Stimulated activated CD8-positive, alpha-beta memory T cell treated with anti-CD3 and anti-CD28 coated beads, Interleukin-15, amount 100 ng/mL, for 24 hours (primary cell): ENCODE data around the gene NDUFS5.
"Not testable (repeated sequence)": the region's sequence is repeated elsewhere in the genome, so short reads cannot be mapped to it uniquely, and the experiment has no call there.

Source experiments
- DNase-seq: peaks from one replicate; pipeline ENCODE4 v3.0.0-alpha.2; 2020; ENCODE audit warnings: low read depth

The NDUFS5 gene

DNA sequence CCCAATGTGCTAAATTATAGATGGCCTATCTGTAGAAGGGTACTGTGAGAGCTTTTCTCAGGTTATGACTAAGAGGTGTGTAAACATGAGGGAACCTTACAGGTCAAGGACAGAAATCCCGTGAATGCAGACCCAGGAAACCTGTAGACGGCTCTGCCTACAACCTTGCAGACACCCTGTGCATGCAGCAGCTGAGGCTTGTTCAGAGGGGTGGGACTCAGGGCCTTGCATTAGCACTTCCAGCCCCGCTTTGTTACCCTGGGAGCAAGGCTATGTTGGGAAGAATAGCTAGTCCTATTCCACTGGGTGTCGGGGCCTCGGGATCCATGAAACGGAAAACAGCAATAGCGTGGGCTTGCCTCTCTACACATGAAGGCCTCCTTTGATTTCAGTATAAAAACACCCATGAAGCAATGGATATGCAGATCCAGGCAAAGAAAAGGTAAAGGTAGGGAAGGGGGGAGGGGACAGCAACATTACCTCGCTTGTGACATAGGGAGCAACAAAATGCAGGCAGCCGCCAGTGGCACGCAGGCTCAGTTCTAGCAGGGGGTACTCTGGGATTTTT, 9.5 kb upstream of the NDUFS5 start:
- no peak for DNase-seq

DNA sequence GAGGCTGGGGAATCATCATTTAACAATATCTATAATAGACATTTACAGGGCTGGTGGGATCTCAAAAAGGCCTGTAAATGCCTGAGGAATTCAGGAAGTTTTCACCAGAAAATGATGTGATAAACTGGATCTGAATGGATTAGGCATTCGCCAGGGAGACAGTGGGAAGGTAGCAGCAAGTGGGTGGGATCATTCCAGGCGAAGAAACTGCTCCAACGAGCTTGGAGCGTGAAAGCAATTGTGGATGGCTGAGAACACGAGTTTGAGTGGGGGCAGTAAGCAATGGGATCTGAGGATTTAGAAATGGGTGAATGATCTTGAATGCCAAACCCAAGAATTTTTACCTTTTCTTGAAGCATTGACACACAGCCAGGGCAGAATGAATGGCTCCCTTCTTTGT, 8.9 kb upstream of the NDUFS5 start:
- no peak for DNase-seq

DNA sequence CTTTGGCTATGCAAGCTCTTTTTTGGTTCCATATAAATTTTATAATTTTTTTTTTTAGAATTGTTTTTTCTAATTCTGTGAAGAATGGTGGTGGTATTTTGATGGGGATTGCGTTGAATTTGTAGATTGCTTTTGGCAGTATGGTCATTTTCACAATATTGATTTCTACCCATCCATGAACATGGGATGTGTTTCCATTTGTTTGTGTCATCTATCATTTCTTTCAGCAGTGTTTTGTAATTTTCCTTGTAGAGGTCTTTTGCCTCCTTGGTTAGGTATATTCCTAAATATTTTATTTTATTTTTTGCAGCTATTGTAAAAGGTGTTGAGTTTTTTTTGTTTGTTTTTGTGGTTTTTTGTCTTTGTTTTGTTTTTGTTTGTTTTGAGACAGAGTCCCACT, 5.7 kb upstream of the NDUFS5 start:
- not testable (repeated sequence) for DNase-seq

DNA sequence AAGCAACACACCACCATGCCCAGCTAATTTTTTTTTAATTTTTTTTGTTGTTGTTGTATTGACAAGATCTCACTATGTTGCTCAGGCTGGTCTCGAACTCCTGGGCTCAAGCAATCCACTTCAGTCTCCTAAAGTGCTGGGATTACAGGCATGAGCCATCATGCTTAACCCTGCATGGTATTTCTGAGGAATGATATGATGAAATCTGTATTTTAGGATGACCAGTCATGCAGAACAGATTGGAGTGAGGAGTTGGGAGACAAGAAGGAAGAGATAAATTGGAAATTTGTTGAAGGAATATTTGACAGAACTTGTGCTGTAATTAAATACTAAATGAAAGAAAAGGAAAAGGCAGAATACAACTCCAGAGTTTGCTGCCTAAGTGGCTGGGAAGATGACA, 4.7 kb upstream of the NDUFS5 start:
- DNase-seq, result no peak

DNA sequence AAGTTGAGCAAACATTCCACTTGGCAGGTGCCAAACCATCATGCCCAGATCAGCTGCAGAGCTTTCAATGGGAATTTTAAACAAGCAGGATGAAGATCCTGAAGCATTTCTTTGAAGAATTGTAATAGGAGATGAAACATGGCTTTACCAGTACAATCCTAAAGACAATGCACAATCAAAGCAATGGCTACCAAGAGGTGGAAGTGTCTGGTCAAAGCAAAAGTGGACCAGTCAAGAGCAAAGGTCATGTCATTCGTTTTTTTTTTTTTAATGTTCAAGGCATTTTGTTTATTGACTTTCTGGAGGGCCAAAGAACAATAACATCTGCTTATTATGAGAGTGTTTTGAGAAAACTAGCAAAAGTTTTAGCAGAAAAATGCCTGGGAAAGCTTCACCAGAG, 3.0 kb upstream of the NDUFS5 start:
- DNase-seq, result no peak

DNA sequence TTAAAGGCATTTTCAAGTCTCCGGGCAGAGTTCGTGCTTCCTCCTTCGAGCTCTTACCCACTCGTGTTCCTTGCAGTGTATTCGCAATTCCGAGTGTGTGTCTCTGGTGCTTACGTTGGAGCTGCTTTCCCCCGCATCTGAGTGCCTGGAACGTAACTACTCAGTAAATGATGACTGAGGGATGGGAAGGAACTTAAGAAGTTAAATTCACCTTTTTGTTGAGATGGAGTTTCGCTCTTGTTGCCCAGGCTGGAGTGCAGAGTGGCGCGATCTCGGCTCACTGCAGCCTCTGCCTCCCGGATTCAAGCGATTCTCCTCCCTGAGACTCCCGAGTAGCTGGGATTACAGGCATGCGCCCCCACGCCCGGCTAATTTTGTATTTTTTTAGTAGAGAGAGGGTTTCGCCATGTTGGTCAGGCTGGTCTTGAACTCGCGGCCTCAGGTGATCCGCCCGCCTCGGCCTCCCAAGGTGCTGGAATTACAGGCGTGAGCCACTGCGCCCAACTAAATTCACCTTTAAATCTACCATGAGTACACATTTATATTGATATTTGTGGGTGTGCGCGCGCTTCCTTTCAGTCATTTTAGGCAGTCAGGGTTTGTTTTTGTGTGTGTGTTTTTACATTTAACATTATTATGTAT, 837 bp downstream of the NDUFS5 start:
- DNase-seq, result no peak

DNA sequence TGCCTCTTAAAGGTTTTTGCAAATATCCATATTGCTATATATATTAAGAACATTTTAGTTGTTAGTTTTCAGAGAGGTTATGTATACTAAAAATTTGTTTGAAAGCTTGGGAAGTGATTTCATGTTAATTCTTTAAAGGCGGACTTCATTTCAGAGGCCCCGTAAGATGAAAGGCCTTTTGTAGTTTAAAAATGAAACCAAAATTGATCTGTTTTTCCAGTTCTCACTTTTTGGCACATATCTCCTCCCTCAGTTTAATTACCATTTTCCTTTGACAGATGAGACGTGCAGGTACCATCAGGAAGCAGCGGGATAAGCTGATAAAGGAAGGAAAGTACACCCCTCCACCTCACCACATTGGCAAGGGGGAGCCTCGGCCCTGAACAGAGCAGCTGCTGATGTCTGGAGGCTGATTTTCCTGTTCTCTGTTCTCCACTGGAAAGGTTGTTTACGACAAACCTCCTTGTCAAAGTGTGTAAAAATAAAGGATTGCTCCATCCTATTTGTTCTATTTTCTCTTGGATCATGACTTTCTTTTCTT, 8.0 kb downstream of the NDUFS5 start:
- DNase-seq, result no peak

DNA sequence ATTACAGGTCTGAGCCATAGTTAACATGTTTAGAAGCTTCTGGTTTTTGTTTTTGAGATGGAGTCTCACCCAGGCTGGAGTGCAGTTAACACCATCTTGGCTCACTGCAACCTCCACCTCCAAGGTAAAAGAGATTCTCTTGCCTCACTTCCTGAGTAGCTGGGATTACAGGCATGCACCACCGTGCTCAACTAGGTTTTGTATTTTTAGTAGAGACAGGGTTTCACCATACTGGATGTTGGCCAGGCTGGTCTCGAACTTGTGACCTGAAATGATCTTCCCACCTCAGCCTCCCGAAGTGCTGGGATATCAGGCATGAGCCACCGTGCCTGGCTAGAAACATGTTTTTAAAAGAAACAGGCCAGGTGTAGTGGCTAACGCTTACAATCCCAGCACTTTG, 10.5 kb downstream of the NDUFS5 start:
- DNase-seq, result no peak

DNA sequence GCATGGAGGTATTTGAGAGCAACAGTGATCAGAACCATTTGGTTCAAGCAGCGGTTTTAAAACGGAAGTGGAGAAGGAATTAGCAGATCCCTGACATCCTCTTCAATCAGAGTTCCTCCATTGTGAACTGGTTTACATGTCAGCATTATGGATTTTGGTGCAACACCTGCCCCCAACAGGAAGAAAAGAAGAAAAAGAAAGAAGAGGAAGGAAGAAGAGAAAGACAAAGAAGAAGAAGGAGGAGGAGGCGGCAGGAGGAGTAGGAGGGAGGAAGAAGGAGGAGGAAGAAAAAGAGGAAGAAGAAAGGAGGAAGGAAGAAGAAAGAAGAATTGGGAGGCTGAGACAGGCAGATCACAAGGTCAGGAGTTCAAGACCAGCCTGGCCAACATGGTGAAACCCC, 17.4 kb downstream of the NDUFS5 start:
- no peak for DNase-seq

DNA sequence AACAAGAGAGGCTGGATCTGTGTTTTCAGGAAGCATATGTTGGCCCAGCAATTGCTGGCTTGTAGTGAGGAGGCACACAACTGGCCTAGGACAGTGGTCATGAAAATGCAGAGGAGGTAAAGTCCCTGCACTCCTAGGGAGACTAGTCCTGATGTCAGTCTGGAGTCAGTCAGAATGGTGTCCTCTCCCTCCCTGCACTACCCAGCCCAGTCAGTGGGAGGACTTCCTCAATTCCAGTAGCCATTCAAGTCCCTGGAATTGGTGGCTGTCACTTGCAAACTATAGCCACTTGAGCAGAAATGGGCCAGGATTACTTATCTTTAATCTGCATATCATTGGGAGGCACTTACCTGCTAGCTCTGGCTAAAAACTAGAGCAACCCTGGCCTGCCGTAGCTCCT, 18.6 kb downstream of the NDUFS5 start:
- DNase-seq, result no peak

DNA sequence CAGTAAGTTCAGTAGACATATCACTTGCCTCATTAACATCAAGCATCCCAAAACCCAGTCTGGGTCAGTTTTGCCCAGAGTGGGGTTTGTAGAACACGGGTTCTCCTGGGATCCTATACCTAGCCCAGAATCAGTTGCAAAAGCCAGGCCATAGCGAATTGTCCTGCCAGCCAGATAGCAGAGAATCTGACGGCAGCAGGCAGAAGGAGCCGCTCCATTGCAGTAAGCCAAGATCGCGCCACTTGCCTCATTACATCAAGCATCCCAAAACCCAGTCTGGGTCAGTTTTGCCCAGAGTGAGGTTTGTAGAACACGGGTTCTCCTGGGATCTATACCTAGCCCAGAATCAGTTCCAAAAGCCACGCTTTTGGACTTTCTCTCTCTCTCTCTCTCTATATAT, 19.1 kb downstream of the NDUFS5 start:
- no peak for DNase-seq

DNA sequence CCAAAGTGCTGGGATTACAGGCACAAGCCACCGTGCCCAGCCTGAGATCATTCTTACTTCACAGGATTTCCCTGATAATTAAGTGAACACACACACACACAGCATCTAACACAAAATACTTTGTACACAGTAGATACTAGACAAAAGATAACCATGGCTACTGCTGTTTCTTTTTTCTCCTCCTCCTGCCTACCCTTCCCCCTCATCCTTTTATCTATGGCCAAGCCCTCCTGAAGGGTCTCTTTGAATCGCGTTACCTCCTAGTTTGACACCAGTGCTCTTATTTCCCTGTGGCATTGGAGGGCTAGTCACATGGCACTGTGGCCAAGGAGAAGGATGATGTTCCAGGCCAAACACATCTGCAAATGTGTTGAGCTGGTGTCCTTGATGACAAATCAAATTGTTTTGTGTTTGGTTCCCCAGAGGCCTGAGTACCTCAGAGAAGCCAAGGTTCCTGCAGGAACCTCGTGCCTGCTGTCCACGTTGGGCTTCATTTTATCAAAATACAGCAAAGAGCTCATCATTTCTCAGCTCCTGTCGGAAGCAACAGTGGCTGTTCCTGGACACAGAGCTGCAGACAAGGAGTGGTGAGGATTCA, 20.6 kb downstream of the NDUFS5 start:
- no peak for DNase-seq

DNA sequence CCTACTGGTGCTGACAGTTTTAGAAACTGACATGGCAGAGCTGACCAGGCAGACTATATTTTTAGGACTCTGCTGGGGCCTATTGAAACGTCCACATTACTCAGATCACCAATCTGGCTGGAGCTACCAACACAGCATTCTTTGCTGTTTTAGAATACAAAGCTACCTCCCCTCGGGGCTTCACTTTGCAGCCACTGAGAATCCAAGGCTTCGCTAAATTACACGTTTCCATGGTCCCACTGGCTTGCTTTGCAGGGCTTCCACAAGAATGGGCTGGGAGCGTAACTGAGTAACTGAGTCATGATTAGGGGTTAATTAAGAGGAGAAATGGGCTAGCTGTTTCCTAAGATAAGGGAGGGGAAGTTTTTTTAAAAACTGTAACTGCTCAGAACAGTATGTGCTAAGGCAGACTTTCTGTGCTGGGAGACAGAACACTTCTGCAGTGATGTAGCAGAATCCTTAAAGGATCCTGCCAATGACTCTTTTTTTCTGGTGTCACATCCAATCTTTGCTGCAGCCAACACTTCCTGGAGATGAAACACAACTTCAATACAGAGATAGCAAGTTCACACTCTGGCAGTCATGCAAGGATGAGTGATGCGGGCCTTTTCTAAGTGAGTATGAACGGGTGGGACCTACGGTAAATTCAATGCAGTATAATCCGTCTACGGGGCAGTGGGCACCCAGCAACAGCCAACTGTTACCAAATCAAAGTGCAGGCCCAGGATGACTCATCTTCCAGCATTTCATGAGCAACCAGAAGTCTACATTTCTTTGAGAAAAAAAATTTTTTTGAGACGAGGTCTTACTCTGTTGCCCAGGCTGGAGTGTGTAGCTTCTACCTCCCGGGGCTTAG, 21.5 kb downstream of the NDUFS5 start:
- no peak for DNase-seq

DNA sequence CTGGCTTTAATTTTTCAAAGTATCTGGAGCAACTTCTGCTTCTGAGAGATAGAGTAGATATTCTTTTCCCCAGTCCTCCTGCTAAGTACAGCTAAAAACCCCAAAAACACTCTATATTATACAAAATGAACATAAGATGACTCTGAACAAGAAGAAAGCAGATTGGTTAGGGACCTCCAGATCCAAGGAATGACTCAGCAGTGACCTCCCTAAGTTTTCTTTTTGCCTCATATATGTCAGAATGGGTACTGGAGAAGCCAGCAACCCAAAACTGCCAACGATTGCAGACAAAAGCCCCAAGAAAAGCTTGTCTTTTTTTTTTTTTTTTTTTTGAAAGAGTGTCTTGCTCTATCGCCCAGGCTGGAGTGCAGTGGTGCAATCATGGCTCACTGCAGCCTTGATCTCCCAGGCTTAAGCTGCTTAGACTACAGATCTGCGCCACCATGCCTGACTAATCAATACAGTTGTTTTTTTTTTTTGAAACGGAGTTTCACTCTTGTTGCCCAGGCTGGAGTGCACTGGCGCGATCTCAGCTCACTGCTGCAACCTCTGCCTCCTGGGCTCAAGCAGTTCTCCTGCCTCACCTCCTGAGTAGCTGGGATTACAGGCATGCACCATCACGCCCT, 22.7 kb downstream of the NDUFS5 start:
- DNase-seq, result no peak

DNA sequence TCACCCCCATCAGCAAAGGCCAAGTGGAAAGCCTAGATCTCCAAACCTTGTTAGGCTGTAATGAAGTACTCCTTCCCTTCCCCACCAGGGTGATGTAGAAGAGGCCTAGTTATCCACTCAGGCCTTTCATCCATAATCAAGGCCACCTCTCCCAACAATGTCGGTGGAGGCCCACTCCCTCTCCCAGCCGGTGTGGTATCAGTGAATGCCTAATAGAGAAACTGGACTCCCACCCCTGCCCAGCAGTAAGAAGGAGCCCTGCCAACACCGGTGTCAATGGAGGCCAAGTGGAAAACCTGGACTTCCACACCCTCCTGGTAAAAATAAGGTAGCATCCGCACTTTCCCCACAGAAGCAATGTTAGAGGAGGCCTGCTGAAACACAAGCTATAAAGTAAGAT, 23.9 kb downstream of the NDUFS5 start:
- no peak for DNase-seq

DNA sequence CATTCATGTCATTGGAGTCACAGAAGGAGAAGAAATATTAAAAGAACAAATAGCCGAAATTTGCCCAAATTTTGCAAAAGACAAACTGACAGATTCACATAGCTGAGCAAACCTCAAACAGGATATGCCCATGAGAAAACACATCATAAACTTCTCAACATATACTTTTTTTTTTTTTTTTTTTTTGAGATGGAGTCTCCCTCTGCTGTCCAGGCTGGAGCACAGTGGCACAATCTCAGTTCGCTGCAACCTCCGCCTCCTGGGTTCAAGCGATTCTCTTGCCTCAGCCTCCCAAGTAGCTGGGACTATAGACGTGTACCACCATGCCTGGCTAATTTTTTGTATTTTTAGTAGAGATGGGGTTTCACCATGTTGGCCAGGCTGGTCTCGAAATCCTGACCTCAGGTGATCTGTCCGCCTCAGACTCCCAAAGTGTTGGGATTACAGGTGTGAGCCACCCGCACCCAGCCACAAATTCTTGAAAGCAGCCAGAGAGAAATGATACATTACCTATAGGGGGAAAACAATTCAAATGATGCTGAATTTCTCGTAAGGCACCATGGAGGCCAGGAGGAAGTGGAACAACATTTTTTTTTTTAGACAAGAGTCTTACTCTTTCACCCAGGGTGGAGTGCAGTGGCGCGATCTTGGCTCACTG, 25.2 kb downstream of the NDUFS5 start:
- not testable (repeated sequence) for DNase-seq

DNA sequence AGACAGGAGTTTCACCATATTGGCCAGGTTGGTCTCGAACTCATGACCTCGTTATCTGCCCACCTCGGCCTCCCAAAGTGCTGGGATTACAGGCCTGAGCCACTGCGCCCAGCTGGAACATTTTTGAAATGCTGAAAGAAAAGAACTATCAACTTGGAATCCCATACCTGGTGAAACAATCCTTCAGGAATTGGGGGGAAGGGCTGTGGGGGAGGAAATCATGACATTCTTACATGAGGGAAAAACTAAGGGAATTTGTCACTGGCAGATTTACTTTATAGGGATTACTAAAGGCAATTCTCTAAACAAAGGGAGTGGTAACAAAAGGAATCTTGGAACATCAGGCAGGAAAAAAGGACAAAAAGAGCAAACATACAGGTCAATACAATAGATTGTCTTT, 25.8 kb downstream of the NDUFS5 start:
- DNase-seq, result no peak

DNA sequence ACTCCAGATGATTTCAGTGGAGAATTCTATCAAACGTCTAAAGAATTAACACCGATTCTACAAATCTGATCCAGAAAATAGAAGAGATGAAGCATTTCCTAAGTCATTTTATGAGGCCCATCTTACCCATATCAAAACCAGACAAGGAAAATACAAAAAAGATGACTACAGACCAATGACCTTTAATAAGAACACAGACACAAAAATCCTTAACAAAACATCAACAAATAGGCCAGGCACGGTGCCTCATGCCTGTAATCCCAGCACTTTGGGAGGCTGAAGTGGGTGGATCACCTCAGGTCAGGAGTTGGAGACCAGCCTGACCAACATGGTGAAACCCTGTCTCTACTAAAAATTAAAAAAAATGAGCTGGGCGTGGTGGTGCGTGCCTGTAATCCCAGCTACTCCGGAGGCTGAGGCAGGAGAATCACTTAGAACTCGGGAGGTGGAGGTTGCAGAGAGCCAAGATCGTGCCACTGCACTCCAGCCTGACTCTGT, 29.1 kb downstream of the NDUFS5 start:
- DNase-seq, result not testable (repeated sequence)

DNA sequence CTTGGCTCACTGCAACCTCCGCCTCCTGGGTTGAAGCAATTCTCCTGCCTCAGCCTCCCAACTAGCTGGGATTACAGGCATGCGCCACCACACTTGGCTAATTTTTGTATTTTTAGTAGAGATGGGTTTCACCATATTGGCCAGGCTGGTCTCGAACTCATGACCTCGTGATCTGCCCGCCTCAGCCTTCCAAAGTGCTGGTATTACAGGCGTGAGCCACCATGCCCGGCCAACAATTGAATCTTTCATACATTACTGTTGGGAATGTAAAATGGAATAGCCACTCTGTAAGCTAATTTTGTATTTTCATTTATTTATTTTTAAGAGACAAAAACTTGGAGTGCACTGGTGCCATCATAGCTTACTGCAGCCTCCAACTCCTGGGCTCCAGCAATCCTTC, 35.4 kb downstream of the NDUFS5 start:
- not testable (repeated sequence) for DNase-seq

DNA sequence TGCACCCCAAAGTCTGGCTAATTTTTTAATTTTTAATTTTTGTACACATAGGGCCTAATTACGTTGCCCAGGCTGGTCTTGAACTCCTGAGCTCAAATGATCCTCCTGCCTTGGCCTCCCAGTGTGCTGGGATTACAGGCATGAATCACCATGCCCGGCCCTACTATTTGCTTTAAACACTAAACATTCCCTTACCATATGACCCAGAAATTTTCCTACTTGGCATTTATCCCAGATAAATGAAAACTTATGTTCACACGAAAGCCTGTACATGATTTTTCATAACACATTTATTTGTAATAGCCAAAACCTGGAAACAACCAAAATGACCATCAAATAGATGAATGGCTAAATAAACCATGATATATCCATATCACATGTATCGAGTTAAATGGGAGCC, 35.8 kb downstream of the NDUFS5 start:
- no peak for DNase-seq

DNA sequence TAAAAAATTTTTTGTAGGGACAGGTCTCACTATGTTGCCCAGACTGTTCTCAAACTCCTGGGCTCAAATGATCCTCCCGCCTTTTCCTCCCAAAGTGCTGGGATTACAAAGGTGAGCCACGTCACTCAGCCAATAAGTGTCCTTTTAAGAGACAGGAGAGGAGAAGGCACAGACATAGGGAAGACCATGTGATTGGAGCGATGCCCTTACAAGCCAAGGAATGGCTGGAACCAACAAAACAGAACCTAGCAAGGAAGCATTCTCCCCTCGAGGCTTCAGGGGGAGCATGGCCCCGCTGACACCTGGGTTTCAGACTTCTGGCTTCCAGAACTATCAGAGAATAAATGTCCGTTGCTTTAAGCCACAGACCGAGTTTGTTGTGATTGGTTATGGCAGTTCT, 37.0 kb downstream of the NDUFS5 start:
- no peak for DNase-seq

DNA sequence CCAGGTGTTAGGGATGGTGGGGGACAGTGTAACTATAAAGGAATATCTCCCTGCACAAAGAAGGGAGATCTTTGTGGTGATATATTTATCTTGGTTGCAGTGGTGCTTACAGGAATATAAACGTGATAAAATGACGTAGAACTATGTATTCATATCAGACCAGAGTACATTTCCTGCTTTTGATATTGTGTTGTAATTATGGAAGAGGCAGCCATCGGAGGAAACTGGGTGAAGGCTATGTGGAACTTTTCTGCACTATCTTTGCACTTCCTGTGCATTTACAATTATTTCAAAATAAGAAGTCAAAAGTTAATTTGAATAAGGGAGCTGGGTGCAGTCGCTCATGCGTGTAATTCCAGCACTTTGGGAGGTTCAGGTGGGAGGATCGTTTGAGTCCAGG, 37.6 kb downstream of the NDUFS5 start:
- DNase-seq, result no peak
